ENCODE results near the gene BACH1.
"Not testable (repeated sequence)": the region's sequence is repeated elsewhere in the genome, so short reads cannot be mapped to it uniquely, and the experiment has no call there.

The BACH1 gene

GRCh38 chr21:29346771-29347170 lies 48.0 kb downstream of the BACH1 start:
- DNase-seq (ENCODE audit: low read depth in 2 of 2), result no peak

- DNase-seq (ENCODE audit: low read depth in 2 of 2), result no peak
These were observed 48.6 kb downstream of the BACH1 start for GRCh38 chr21:29347274-29347681.

GRCh38 chr21:29349702-29350101 lies 51.0 kb downstream of the BACH1 start:
- no peak for DNase-seq (ENCODE audit: low read depth in 2 of 2)

GRCh38 chr21:29350246-29350779 lies 51.6 kb downstream of the BACH1 start:
- no peak for DNase-seq (ENCODE audit: low read depth in 2 of 2)

GRCh38 chr21:29351691-29352090 lies 53.0 kb downstream of the BACH1 start:
- DNase-seq (ENCODE audit: low read depth in 2 of 2), result no peak

- not testable (repeated sequence) for DNase-seq (ENCODE audit: low read depth in 2 of 2)
These were observed 56.5 kb downstream of the BACH1 start for GRCh38 chr21:29355043-29355710.

GRCh38 chr21:29356291-29356690 lies 57.6 kb downstream of the BACH1 start:
- DNase-seq (ENCODE audit: low read depth in 2 of 2), result not testable (repeated sequence)

- not testable (repeated sequence) for DNase-seq (ENCODE audit: low read depth in 2 of 2)
These were observed 58.1 kb downstream of the BACH1 start for GRCh38 chr21:29356810-29357209.

GRCh38 chr21:29359718-29360117 lies 61.0 kb downstream of the BACH1 start:
- no peak for DNase-seq (ENCODE audit: low read depth in 2 of 2)

GRCh38 chr21:29360799-29361765 lies 62.4 kb downstream of the BACH1 start:
- no peak for DNase-seq (ENCODE audit: low read depth in 2 of 2)

GRCh38 chr21:29362758-29363157 lies 64.0 kb downstream of the BACH1 start:
- no peak for DNase-seq (ENCODE audit: low read depth in 2 of 2)

GRCh38 chr21:29365661-29366265 lies 67.0 kb downstream of the BACH1 start:
- DNase-seq (ENCODE audit: low read depth in 2 of 2), result no peak

GRCh38 chr21:29366532-29366931 lies 67.8 kb downstream of the BACH1 start:
- DNase-seq (ENCODE audit: low read depth in 2 of 2), result no peak

GRCh38 chr21:29367335-29367734 lies 68.6 kb downstream of the BACH1 start:
- DNase-seq (ENCODE audit: low read depth in 2 of 2), result no peak

- no peak for DNase-seq (ENCODE audit: low read depth in 2 of 2)
These were observed 70.2 kb downstream of the BACH1 start for GRCh38 chr21:29368906-29369305.

GRCh38 chr21:29371464-29371863 lies 72.7 kb downstream of the BACH1 start:
- no peak for DNase-seq (ENCODE audit: low read depth in 2 of 2)

GRCh38 chr21:29372063-29372802 lies 73.5 kb downstream of the BACH1 start:
- DNase-seq (ENCODE audit: low read depth in 2 of 2), result no peak

GRCh38 chr21:29374481-29374880 lies 75.8 kb downstream of the BACH1 start:
- DNase-seq (ENCODE audit: low read depth in 2 of 2), result no peak

GRCh38 chr21:29376556-29376955 lies 77.8 kb downstream of the BACH1 start:
- DNase-seq (ENCODE audit: low read depth in 2 of 2), result peak; percentile 25 to 29

GRCh38 chr21:29377266-29377665 lies 78.5 kb downstream of the BACH1 start:
- no peak for DNase-seq (ENCODE audit: low read depth in 2 of 2)

GRCh38 chr21:29378832-29379231 lies 80.1 kb downstream of the BACH1 start:
- DNase-seq (ENCODE audit: low read depth in 2 of 2), result no peak
